HEK293T (cell line): ENCODE measurements around the gene RAB1A.
"Not testable (repeated sequence)": the region's sequence is repeated elsewhere in the genome, so short reads cannot be mapped to it uniquely, and the experiment has no call there.

Experiments
- CTCF ChIA-PET: fragments of 350-600 bp; formaldehyde crosslinking; extraction: SDS; loops from one replicate; lab custom pipeline; 2021; ENCODE audit warnings: antibody characterized with exemption, inconsistent platforms; lab: Yijun Ruan, JAX
- POLR2A ChIA-PET: fragments of 350-600 bp; formaldehyde crosslinking; extraction: SDS; loops from one replicate; lab custom pipeline; 2020; ENCODE audit warnings: antibody characterized with exemption, inconsistent platforms; lab: Yijun Ruan, JAX
- DNase-seq: peaks from one replicate; pipeline ENCODE4 v3.0.0; 2012; ENCODE audit warnings: mixed read lengths; ENCODE audit errors: extremely low spot score
- ARNT ChIP-seq: fragments of 450-650 bp; IDR thresholded peaks from 2 replicates; pipeline ENCODE4 v1.6.1; 2017; ENCODE audit warnings: mild to moderate bottlenecking
- BHLHE40 ChIP-seq: fragments of 450-650 bp; IDR thresholded peaks from 2 replicates; pipeline ENCODE4 v1.6.1; 2016; ENCODE audit warnings: mild to moderate bottlenecking, moderate library complexity, borderline replicate concordance
- CTBP1 ChIP-seq: fragments of 450-650 bp; IDR thresholded peaks from 2 replicates; pipeline ENCODE4 v1.6.1; 2016; ENCODE audit warnings: borderline replicate concordance
- ELF4 ChIP-seq: fragments of 450-650 bp; IDR thresholded peaks from 2 replicates; pipeline ENCODE4 v1.6.1; 2017; ENCODE audit warnings: antibody characterized with exemption
- FOXA1 ChIP-seq: fragments of 450-650 bp; IDR thresholded peaks from 2 replicates; pipeline ENCODE4 v1.6.1; 2016; ENCODE audit warnings: mild to moderate bottlenecking
- FOXK2 ChIP-seq: fragments of 450-650 bp; IDR thresholded peaks from 2 replicates; pipeline ENCODE4 v1.6.1; 2016; ENCODE audit warnings: mild to moderate bottlenecking
- FOXM1 ChIP-seq: fragments of 450-650 bp; IDR thresholded peaks from 2 replicates; pipeline ENCODE4 v1.6.1; 2017; ENCODE audit warnings: mild to moderate bottlenecking, borderline replicate concordance
- HDGF ChIP-seq: fragments of 450-650 bp; IDR thresholded peaks from 2 replicates; pipeline ENCODE4 v1.6.1; 2017; ENCODE audit warnings: antibody characterized with exemption, borderline replicate concordance
- L3MBTL2 ChIP-seq: fragments of 450-650 bp; conservative IDR thresholded peaks from 2 replicates; pipeline ENCODE4 v1.6.1; 2016; ENCODE audit warnings: mild to moderate bottlenecking
- LEF1 ChIP-seq: fragments of 450-650 bp; IDR thresholded peaks from 2 replicates; pipeline ENCODE4 v1.6.1; 2017; ENCODE audit warnings: mild to moderate bottlenecking, borderline replicate concordance
- NFRKB ChIP-seq: fragments of 450-650 bp; IDR thresholded peaks from 2 replicates; pipeline ENCODE4 v1.6.1; 2016; ENCODE audit warnings: mild to moderate bottlenecking, moderate library complexity
- PKNOX1 ChIP-seq: fragments of 450-650 bp; IDR thresholded peaks from 2 replicates; pipeline ENCODE4 v1.6.1; 2016
- SP1 ChIP-seq: fragments of 450-650 bp; IDR thresholded peaks from 2 replicates; pipeline ENCODE4 v1.6.1; 2017
- SUZ12 ChIP-seq: fragments of 450-650 bp; IDR thresholded peaks from 2 replicates; pipeline ENCODE4 v1.6.1; 2016; ENCODE audit warnings: mild to moderate bottlenecking
- TARDBP ChIP-seq: fragments of 450-650 bp; IDR thresholded peaks from 2 replicates; pipeline ENCODE4 v1.6.1; 2016
- ZNF384 ChIP-seq: fragments of 450-650 bp; IDR thresholded peaks from 2 replicates; pipeline ENCODE4 v1.6.1; 2016

Gene RAB1A

GRCh38 chr2:65158557-65158956 is 28.7 kb upstream of the RAB1A start:
- CTCF ChIA-PET = interaction anchor here (0.6 kb wide), 1 partner anchor 54 kb away, joined by 4 read pairs; no protein-coding TSS in a partner anchor
- no peak for DNase-seq
- POLR2A ChIA-PET = no interaction called here
- TF ChIP-seq L3MBTL2 (no peak), ELF4 (no peak), HDGF (no peak), ARNT (no peak), FOXM1 (no peak), FOXA1 (no peak), ZNF384 (no peak), PKNOX1 (no peak), TARDBP (no peak), SUZ12 (no peak), SP1 (no peak), CTBP1 (no peak), BHLHE40 (no peak), LEF1 (no peak), NFRKB (no peak)

DNA sequence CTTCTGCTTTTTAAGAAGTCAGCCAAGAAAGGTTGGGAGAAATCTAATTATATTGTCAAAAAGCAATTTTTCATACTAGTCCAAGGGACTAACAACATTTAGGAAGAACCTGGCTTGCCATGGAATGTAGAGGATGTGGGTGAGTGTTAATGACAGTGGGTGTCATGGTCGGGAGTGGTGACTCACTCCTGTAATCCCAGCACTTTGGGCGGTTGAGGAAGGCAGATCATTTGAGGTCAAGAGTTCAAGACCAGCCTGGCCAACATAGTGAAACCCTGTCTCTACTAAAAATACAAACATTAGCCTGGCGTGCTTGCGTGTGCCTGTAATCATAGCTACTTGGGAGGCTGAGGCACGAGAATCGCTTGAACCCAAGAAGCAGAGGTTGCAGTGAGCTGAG is 27.9 kb upstream of the RAB1A start:
- CTCF ChIA-PET, DNase-seq, POLR2A ChIA-PET: not testable (repeated sequence)

GRCh38 chr2:65156041-65156440 is 26.1 kb upstream of the RAB1A start:
- TF ChIP-seq ZNF384 (no peak), FOXM1 (no peak), CTBP1 (no peak), ARNT (no peak), TARDBP (no peak), LEF1 (no peak), BHLHE40 (no peak), SP1 (no peak), NFRKB (no peak)
- POLR2A ChIA-PET = interaction anchor here (1.5 kb wide), 1 partner anchor 26 kb away, joined by 4 read pairs; the partner anchor contains the start of gene RAB1A
- DNase-seq = no peak
- CTCF ChIA-PET = no interaction called here

DNA sequence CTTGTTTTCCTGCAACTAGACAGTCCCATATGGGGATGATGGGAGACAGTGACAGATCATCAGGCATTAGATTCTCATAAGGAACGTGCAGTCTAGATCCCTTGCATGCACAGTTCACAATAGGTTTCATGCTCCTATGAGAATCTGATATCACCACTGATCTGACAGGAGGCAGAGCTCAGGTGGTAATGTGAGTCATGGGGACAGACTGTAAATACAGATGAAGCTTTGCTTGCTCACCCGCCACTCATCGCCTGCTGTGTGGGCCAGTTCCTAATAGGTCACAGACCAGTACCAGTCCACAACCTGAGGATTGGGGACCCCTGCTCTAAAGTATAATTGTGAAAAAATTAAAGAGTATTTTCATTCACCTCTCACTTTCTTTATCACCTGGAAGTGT is 23.6 kb upstream of the RAB1A start:
- DNase-seq = no peak
- ChIA-PET CTCF (no interaction called here), POLR2A (no interaction called here)
- TF ChIP-seq HDGF (no peak), SUZ12 (no peak), TARDBP (no peak), SP1 (no peak), BHLHE40 (no peak), FOXM1 (no peak), L3MBTL2 (no peak), LEF1 (no peak), FOXK2 (no peak), CTBP1 (no peak), PKNOX1 (no peak), ARNT (no peak), NFRKB (no peak), ELF4 (no peak), ZNF384 (no peak), FOXA1 (no peak)

DNA sequence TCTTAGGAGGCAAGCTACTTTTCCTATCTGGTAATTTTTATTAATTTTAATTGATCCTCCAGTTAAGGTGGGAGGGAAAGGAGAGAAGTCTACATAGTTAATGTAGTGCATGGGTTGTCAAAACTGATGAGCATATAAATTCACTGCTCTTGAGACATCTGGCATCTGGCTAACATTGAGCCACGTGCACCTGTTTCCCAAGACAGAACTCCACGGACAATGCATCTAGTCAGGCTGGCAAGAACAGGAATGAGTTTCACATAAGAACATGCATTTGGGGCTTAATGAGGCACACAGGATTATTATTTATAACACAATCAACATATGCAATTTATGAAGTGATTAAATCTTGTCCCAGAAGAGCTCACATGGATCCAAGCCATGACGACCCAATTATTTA is 16.2 kb upstream of the RAB1A start:
- TF ChIP-seq FOXM1 (no peak), ELF4 (no peak), FOXA1 (no peak), SP1 (no peak), NFRKB (no peak), TARDBP (no peak), HDGF (no peak)
- CTCF ChIA-PET = no interaction called here
- DNase-seq = no peak
- POLR2A ChIA-PET = no interaction called here

- ChIA-PET POLR2A (no interaction called here), CTCF (no interaction called here)
- TF ChIP-seq LEF1 (no peak), HDGF (no peak), PKNOX1 (no peak)
Observed at GRCh38 chr2:65144571-65144970, 14.7 kb upstream of the RAB1A start.

DNA sequence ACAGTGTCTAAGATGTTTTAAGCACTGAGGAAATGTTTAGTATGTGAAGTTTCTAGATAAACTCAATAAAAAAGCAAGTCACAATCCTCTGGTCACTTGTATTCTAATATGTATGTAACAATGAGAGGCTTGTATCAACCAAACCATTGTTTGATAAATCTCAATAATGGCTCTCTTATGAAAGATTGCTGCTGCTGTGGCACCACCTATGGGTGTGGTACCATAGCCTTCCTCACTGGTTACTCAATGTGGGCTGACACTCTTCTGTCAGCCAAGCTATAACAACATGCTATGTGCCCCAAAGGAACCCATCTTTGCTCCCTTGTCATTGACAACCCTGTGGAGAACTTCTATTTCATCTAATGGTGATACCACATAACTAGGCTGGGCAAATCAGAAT is 12.6 kb upstream of the RAB1A start:
- no peak for DNase-seq
- no peak for TF ChIP-seq TARDBP
- no peak for TF ChIP-seq ELF4
- TF ChIP-seq CTBP1 = no peak
- TF ChIP-seq NFRKB = no peak
- no peak for TF ChIP-seq SP1
- no peak for TF ChIP-seq ARNT
- TF ChIP-seq BHLHE40 = no peak
- TF ChIP-seq ZNF384 = no peak
- no peak for TF ChIP-seq L3MBTL2
- TF ChIP-seq HDGF = no peak
- TF ChIP-seq PKNOX1 = no peak
- POLR2A ChIA-PET = interaction anchor here (1.0 to 1.6 kb wide), 2 partner anchors 12 to 22 kb away, joined by 3 to 4 read pairs; partner anchors contain the start of gene RAB1A
- CTCF ChIA-PET = interaction anchor here (0.6 kb wide), 1 partner anchor 9 kb away, joined by 3 read pairs; no protein-coding TSS in a partner anchor

More at GRCh38 chr2:65144571-65144970, 14.7 kb upstream of the RAB1A start:
- DNase-seq = no peak
